Coronary artery (tissue), 2 donors: ENCODE data around the gene TEX36.
"Not testable (repeated sequence)": the region's sequence is repeated elsewhere in the genome, so short reads cannot be mapped to it uniquely, and the experiment has no call there.

Experiments
- DNase-seq: peaks from one replicate; pipeline ENCODE4 v3.0.0-alpha.2; 2017; ENCODE audit warnings: low spot score
- H3K27ac ChIP-seq, 2 donors: fragments of 200-600 bp; sonication (generic); one replicate each; pipeline ENCODE4 v1.5.1; 2016 to 2019
- H3K4me3 ChIP-seq: fragments of 200-600 bp; sonication (generic); 2 replicates; pipeline ENCODE4 v1.5.1; 2016; ENCODE audit warnings: mild to moderate bottlenecking, moderate library complexity
- CTCF ChIP-seq: fragments of 200-600 bp; sonication (generic); IDR thresholded peaks from one replicate; pipeline ENCODE4 v1.5.1; 2019; ENCODE audit warnings: antibody characterized with exemption

Gene TEX36

GRCh38 chr10:125700355-125700911 is 17.5 kb upstream of the TEX36 start:
- DNase-seq: no peak
- H3K27ac ChIP-seq: no peak overlapping the region
- no peak overlapping the region for H3K4me3 ChIP-seq
- TF ChIP-seq CTCF: no peak

GRCh38 chr10:125699562-125700143 is 16.7 kb upstream of the TEX36 start:
- no peak for DNase-seq
- no peak overlapping the region for H3K27ac ChIP-seq
- no peak overlapping the region for H3K4me3 ChIP-seq
- TF ChIP-seq CTCF: no peak

- no peak overlapping the region for H3K27ac ChIP-seq
- no peak for TF ChIP-seq CTCF
- DNase-seq: no peak
- no peak overlapping the region for H3K4me3 ChIP-seq
Observed at GRCh38 chr10:125698481-125698998, 15.6 kb upstream of the TEX36 start.

- not testable (repeated sequence) for DNase-seq, H3K27ac ChIP-seq, H3K4me3 ChIP-seq
Observed at GRCh38 chr10:125696884-125697283, 13.9 kb upstream of the TEX36 start.

- Histone ChIP-seq H3K4me3 (no peak overlapping the region), H3K27ac (no peak overlapping the region)
- no peak for DNase-seq
- TF ChIP-seq CTCF: no peak
Observed at GRCh38 chr10:125694883-125695282, 11.9 kb upstream of the TEX36 start.

GRCh38 chr10:125693524-125693847 is 10.5 kb upstream of the TEX36 start:
- no peak overlapping the region for H3K4me3 ChIP-seq
- no peak for DNase-seq
- no peak for TF ChIP-seq CTCF
- H3K27ac ChIP-seq: no peak overlapping the region

GRCh38 chr10:125692601-125693523 is 9.9 kb upstream of the TEX36 start:
- no peak for DNase-seq
- Histone ChIP-seq H3K4me3 (no peak overlapping the region), H3K27ac (no peak overlapping the region)
- TF ChIP-seq CTCF: no peak
